HL-60 (cell line): Measurements from ENCODE around the gene PRDM11.

Experiments used
- DNase-seq, 2 experiments: peaks; one replicate each; pipeline ENCODE4 v3.0.0-alpha.2; 2010 to 2020; ENCODE audit warnings: low read depth in 1 of 2, low spot score in 1 of 2
- H3K27ac ChIP-seq: fragments of 250-450 bp; sonication (Bioruptor Pico); replicated peaks from 2 replicates; pipeline ENCODE4 v1.5.1; 2020; ENCODE audit warnings: mild to moderate bottlenecking, moderate library complexity
- H3K27me3 ChIP-seq: fragments of 250-450 bp; sonication (Bioruptor Pico); 2 replicates; pipeline ENCODE4 v1.5.1; 2021; ENCODE audit warnings: mild to moderate bottlenecking, moderate library complexity; ENCODE audit not compliant: insufficient read depth, poor library complexity, severe bottlenecking
- H3K4me3 ChIP-seq: replicated peaks from 2 replicates; pipeline ENCODE4 v1.5.1; 2011; ENCODE audit warnings: mild to moderate bottlenecking, control low read depth, low read length; ENCODE audit not compliant: insufficient read depth
- CTCF ChIP-seq: IDR thresholded peaks from one replicate; pipeline ENCODE4 v1.5.1; 2011; ENCODE audit warnings: low read length, control low read depth, inconsistent platforms; ENCODE audit not compliant: insufficient read depth
- GABPA ChIP-seq: IDR thresholded peaks from 2 replicates; pipeline ENCODE4 v1.6.1; 2012; ENCODE audit warnings: low read depth
- POLR2AphosphoS5 ChIP-seq: IDR thresholded peaks from 2 replicates; pipeline ENCODE4 v1.6.1; 2012; ENCODE audit warnings: low read depth
- REST ChIP-seq: IDR thresholded peaks from 2 replicates; pipeline ENCODE4 v1.6.1; 2012; ENCODE audit warnings: low read depth; ENCODE audit not compliant: insufficient replicate concordance
- SPI1 ChIP-seq: IDR thresholded peaks from 2 replicates; pipeline ENCODE4 v1.6.1; 2012; ENCODE audit warnings: low read depth, mild to moderate bottlenecking, borderline replicate concordance

The PRDM11 gene

GRCh38 chr11:45209000-45209879 is 62.8 kb downstream of the PRDM11 start:
- H3K4me3 ChIP-seq = no peak overlapping the region

GRCh38 chr11:45209891-45210699 is 63.7 kb downstream of the PRDM11 start:
- no peak for DNase-seq
- no peak for TF ChIP-seq GABPA
- no peak for TF ChIP-seq POLR2AphosphoS5
- no peak for TF ChIP-seq SPI1
- H3K27ac ChIP-seq = no peak overlapping the region
- no peak overlapping the region for H3K4me3 ChIP-seq
- H3K27me3 ChIP-seq = no peaks in the 10 kb centered on the region

More at GRCh38 chr11:45209000-45209879, 62.8 kb downstream of the PRDM11 start:
- TF ChIP-seq CTCF (no peak), SPI1 (no peak), REST (no peak), GABPA (no peak), POLR2AphosphoS5 (no peak)
- no peak for DNase-seq
- Histone ChIP-seq H3K27me3 (no peaks in the 10 kb centered on the region), H3K27ac (no peak overlapping the region)

DNA sequence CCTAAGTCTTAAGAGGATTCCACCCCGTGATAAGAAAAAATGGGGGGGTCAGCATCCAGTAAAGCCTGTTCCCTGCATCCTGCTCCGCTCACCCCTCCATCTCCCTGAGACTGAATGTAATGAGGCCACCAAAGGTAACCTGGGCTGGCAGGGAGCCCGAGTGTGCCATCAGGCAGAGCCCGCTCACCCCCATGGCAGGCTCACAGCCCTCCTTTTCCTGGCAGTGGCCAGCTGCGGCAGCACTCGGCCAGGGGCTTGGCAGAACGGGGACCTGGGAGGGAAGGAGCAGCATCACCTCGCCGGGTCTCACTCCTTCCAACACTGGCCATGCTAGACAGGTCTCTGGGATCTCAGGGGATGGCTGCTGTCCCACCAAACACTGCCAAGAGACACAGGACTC is 64.4 kb downstream of the PRDM11 start:
- DNase-seq = no peak
- no peak overlapping the region for H3K27ac ChIP-seq
- no peak overlapping the region for H3K4me3 ChIP-seq
- no peak for TF ChIP-seq CTCF
- TF ChIP-seq SPI1 = no peak
- no peak for TF ChIP-seq POLR2AphosphoS5
- TF ChIP-seq REST = no peak
- TF ChIP-seq GABPA = no peak
- H3K27me3 ChIP-seq = no peaks in the 10 kb centered on the region

DNA sequence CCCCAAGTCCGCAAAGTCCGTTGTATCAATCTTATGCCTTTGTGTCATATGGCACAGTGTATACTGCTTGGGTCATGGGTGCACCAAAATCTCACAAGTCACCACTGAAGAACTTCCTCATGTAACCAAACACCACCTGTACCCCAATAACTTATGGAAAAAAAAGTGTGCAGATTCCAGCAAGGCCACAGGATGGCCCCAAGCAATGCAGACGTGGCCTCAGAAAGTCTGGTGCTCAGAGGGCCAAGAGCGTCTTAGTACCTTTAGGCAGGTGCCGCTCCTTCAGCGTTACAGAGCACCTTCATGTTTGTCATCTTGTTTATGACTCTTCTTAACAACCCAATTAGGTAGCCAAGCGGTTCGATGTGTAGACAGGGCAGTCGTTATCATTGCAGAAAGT is 65.3 kb downstream of the PRDM11 start:
- Histone ChIP-seq H3K27ac (no peak overlapping the region), H3K27me3 (no peaks in the 10 kb centered on the region), H3K4me3 (no peak overlapping the region)
- TF ChIP-seq POLR2AphosphoS5 = no peak
- TF ChIP-seq SPI1 = no peak
- TF ChIP-seq CTCF = no peak
- TF ChIP-seq REST = no peak
- no peak for TF ChIP-seq GABPA
- no peak for DNase-seq
